ENCODE measurements around the gene TMEFF2. TPM values are rescaled to one million over a fixed set of nuclear protein-coding genes. Genes with fewer than 3 reads are reported as not detected.

Gene TMEFF2
- total and polyA plus RNA-seq, 2 of the 8 experiments (the other 6 are each of a cell fraction or from before 2014, with no cell fraction given): 0.91 to 3.7 TPM

GRCh38 chr2:191912764-191913163 is 282.0 kb downstream of the TMEFF2 start:
- peaks cover 0 to 4% (median 1%) of the 10 kb centered on the region in 4 experiments; a peak in 2 of 7 replicates for H3K4me1 ChIP-seq (replicated peaks in 1 of 4; ENCODE audit: control insufficient read depth in 3 of 4, insufficient read depth in 4 of 4, low read length in 3 of 4)
- no peak overlapping the region for H2BK120ac ChIP-seq (replicated peaks; ENCODE audit: low read depth, low read length)
- no peak overlapping the region for H3K56ac ChIP-seq (replicated peaks; ENCODE audit: insufficient read length, low read depth, low read length)
- no peaks in the 10 kb centered on the region for H4K20me1 ChIP-seq (replicated peaks in 1 of 2; ENCODE audit: control insufficient read depth in 1 of 2, insufficient read depth in 2 of 2, low read length in 2 of 2)
- ChIA-PET POLR2A (ENCODE audit: partially characterized antibody) (no interaction called here), CTCF (ENCODE audit: partially characterized antibody) (interaction anchor here (0.8 to 1.6 kb wide), 12 partner anchors 9 to 117 kb away, joined by 3 to 7 read pairs (median 3); no protein-coding TSS in a partner anchor)
- H3K9ac ChIP-seq (replicated peaks in 1 of 4; ENCODE audit: extremely low read depth in 1 of 4, low read depth in 3 of 4, low read length in 3 of 4): no peak overlapping the region; a peak in 1 of 7 replicates
- no peak for DNase-seq (ENCODE audit: low read depth in 1 of 2, low spot score in 2 of 2)
- H2BK12ac ChIP-seq (ENCODE audit: low read depth, low read length): no peak overlapping the region
- H3K18ac ChIP-seq (ENCODE audit: extremely low read depth, low read length): no peak overlapping the region
- H3K4me3 ChIP-seq (ENCODE audit: extremely low read depth in 1 of 4, insufficient read depth in 2 of 4, low read depth in 3 of 4, low read length in 4 of 4): no peak overlapping the region
- whole genome bisulfite sequencing, 2 experiments (ENCODE audit: extremely low coverage in 1 of 2, insufficient coverage in 1 of 2, insufficient read length in 1 of 2, insufficient replicate concordance in 2 of 2, low coverage in 1 of 2, low lambda C conversion rate in 2 of 2, missing lambda C conversion rate in 1 of 2): 72% methylated on average over 3 of the region's 3 CpGs; no CpG with 5 or more reads in 1 of the 2 experiments
- H4K8ac ChIP-seq (ENCODE audit: extremely low read depth, insufficient read depth, low read length): no peak overlapping the region
- peaks cover 0 to 1% (median 0%) of the 10 kb centered on the region in 4 experiments; a peak in 1 of 7 replicates for H3K27me3 ChIP-seq (replicated peaks in 1 of 4; ENCODE audit: control insufficient read depth in 3 of 4, extremely low read depth in 1 of 4, insufficient read depth in 3 of 4, low read length in 3 of 4)
- H2BK15ac ChIP-seq (ENCODE audit: low read length): no peak overlapping the region
- no peak overlapping the region for H2BK20ac ChIP-seq (ENCODE audit: low read length)
- no peaks in the 10 kb centered on the region; the same call in 1 of the 2 replicates for H3K23me2 ChIP-seq (ENCODE audit: low read depth, low read length)
- no peaks in the 10 kb centered on the region for H3K79me1 ChIP-seq (ENCODE audit: low read depth, low read length)
- H3K79me2 ChIP-seq (ENCODE audit: control insufficient read depth in 1 of 2, insufficient read depth in 2 of 2, low read length in 2 of 2): no peaks in the 10 kb centered on the region
- FAIRE-seq: no peak
- H4K91ac ChIP-seq (replicated peaks; ENCODE audit: insufficient read length, low read length): no peak overlapping the region
- no peaks in the 10 kb centered on the region for H3K36me3 ChIP-seq (ENCODE audit: control insufficient read depth in 2 of 4, insufficient read depth in 4 of 4, low read length in 3 of 4)
- no peak overlapping the region for H3K14ac ChIP-seq (ENCODE audit: insufficient read length)
- H2AFZ ChIP-seq (ENCODE audit: low read length): no peak overlapping the region
- no peak overlapping the region for H2BK5ac ChIP-seq (ENCODE audit: low read depth, low read length)
- H3K4me2 ChIP-seq (ENCODE audit: insufficient read depth in 1 of 2, low read depth in 2 of 2, low read length in 2 of 2): no peak overlapping the region
- H4K5ac ChIP-seq (ENCODE audit: insufficient read length, low read depth, low read length): no peak overlapping the region
- H3K23ac ChIP-seq (ENCODE audit: insufficient read length): no peak overlapping the region
- H3K27ac ChIP-seq (ENCODE audit: low read depth, low read length): no peak overlapping the region
- H3K9me3 ChIP-seq (ENCODE audit: insufficient read depth in 2 of 2, low read depth in 1 of 2, low read length in 1 of 2): no peaks in the 10 kb centered on the region
- no peak overlapping the region for H2AK5ac ChIP-seq (ENCODE audit: low read depth, low read length)
- H3K4ac ChIP-seq (replicated peaks; ENCODE audit: insufficient read length, low read depth, low read length): no peak overlapping the region
- no peak for TF ChIP-seq SP1 (IDR thresholded peaks at IDR 0.05; ENCODE audit: low read depth, low read length)
- no peak for TF ChIP-seq TAF1 (IDR thresholded peaks at IDR 0.05; ENCODE audit: low read depth, low read length)
- no peak for TF ChIP-seq POLR2AphosphoS5 (IDR thresholded peaks at IDR 0.05; ENCODE audit: low read depth, low read length)
- no peak for TF ChIP-seq KDM4A (IDR thresholded peaks at IDR 0.05; ENCODE audit: low read depth, low read length, severe bottlenecking)
- TF ChIP-seq KDM1A (IDR thresholded peaks at IDR 0.05; ENCODE audit: borderline replicate concordance, low read length): no peak
- no peak for TF ChIP-seq GTF2F1 (IDR thresholded peaks at IDR 0.05; ENCODE audit: borderline replicate concordance, low read depth, low read length)
- no peak for TF ChIP-seq EGR1 (IDR thresholded peaks at IDR 0.05; ENCODE audit: borderline replicate concordance, low read depth, low read length)
- no peak for TF ChIP-seq JUND (IDR thresholded peaks at IDR 0.05; ENCODE audit: low read length)
- no peak for TF ChIP-seq POU5F1 (IDR thresholded peaks at IDR 0.05; ENCODE audit: low read depth, low read length)
- no peak for TF ChIP-seq TEAD4 (IDR thresholded peaks at IDR 0.05; ENCODE audit: low read depth, low read length)

Data from H1 (cell line).